ENCODE results near the gene CLK1. TPM values are rescaled to one million over a fixed set of nuclear protein-coding genes. Genes with fewer than 3 reads are reported as not detected.

CLK1 gene
- total RNA-seq, 1 experiment from 2014 or later, result 46.8 TPM

DNA sequence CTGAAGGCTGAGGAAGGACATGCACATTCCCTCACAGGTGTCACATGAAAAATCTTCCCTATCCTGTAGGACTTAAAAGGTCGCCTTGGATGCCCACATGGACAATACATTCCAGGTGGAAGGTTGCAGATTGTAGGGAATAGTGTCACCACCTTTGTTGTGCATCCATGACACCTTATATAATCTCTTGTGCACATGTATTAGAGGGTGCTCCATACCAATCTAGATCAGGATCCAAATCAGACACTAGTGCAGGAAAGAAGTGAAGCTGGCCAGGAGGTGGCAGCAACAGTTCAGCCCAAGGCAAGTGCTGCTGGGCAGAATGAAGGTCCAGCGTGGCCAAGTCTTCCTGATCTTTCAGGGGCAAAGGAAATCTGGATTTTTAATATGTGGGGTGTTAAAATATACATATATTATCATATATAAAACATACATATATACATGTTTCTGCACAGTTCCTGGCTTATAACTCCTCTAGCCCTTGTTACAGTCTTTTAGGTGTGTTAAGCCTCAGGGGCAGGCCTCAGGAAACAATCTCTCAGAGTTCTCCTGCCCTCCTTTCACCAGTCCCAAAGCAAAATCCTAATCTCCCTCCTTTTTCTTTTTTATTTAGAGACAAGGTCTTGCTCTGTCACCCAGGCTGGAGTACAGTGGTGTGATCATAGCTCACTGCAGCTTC is 41.3 kb upstream of the CLK1 start:
- Histone ChIP-seq H3K27ac (ENCODE audit: insufficient read length, low read depth, low read length) (no peak overlapping the region), H3K56ac (ENCODE audit: insufficient read length, low read depth, low read length) (no peak overlapping the region), H3K9ac (ENCODE audit: extremely low read depth, insufficient read length, low read length) (no peak overlapping the region), H3K4ac (ENCODE audit: low read depth, low read length) (no peak overlapping the region), H3K14ac (ENCODE audit: insufficient read depth, low read length) (no peak overlapping the region), H2BK12ac (ENCODE audit: insufficient read length, low read depth, low read length) (no peak overlapping the region), H3K4me1 (ENCODE audit: insufficient read depth, low read length) (no peaks in the 10 kb centered on the region), H2AK5ac (ENCODE audit: insufficient read length, low read length) (no peak overlapping the region), H3T11ph (ENCODE audit: low read length) (no peak overlapping the region), H2BK120ac (ENCODE audit: low read depth, low read length, poor library complexity, severe bottlenecking) (no peak overlapping the region), H2BK20ac (ENCODE audit: low read depth, low read length, poor library complexity, severe bottlenecking) (no peak overlapping the region), H3K9me3 (ENCODE audit: control insufficient read depth, low read depth, low read length) (no peaks in the 10 kb centered on the region), H3K18ac (ENCODE audit: insufficient read length, low read depth, low read length) (no peak overlapping the region), H3K23ac (ENCODE audit: insufficient read length, low read depth, low read length) (no peak overlapping the region), H3K23me2 (ENCODE audit: insufficient read length, low read depth, low read length, poor library complexity, severe bottlenecking) (no peaks in the 10 kb centered on the region), H2AFZ (ENCODE audit: low read length) (no peak overlapping the region), H2BK15ac (ENCODE audit: low read depth, low read length) (no peak overlapping the region), H4K5ac (ENCODE audit: insufficient read length, low read depth, low read length) (no peak overlapping the region), H2BK5ac (ENCODE audit: insufficient read length, low read length) (no peak overlapping the region), H4K8ac (replicated peaks; ENCODE audit: insufficient read length, low read depth, low read length) (no peak overlapping the region), H4K91ac (ENCODE audit: insufficient read length, low read depth, low read length) (no peak overlapping the region), H3K27me3 (ENCODE audit: insufficient read depth, low read length) (no peaks in the 10 kb centered on the region), H3K4me2 (ENCODE audit: insufficient read depth, insufficient read length, low read length) (no peak overlapping the region), H4K20me1 (ENCODE audit: control insufficient read depth, insufficient read depth, insufficient read length) (no peaks in the 10 kb centered on the region), H3K79me1 (ENCODE audit: insufficient read depth, low read depth, low read length, poor library complexity, severe bottlenecking) (no peaks in the 10 kb centered on the region), H3K79me2 (ENCODE audit: insufficient read depth, low read length) (no peaks in the 10 kb centered on the region)
- no peaks in the 10 kb centered on the region; a peak in 1 of 4 replicates for H3K4me1 Mint-ChIP-seq
- H3K36me3 Mint-ChIP-seq (ENCODE audit: insufficient read depth in 1 of 3, low read depth in 3 of 3), result peaks cover 20 to 51% (median 34%) of the 10 kb centered on the region in 3 experiments; a peak in 6 of 7 replicates
- WGBS (ENCODE audit: extremely low coverage, insufficient read length, low lambda C conversion rate), result no CpG with 5 or more reads among the region's 2 CpGs
- DNase-seq, result peak; percentile 65
- H3K9me3 Mint-ChIP-seq, result no peaks in the 10 kb centered on the region
- no peaks in the 10 kb centered on the region for H3K27me3 Mint-ChIP-seq (ENCODE audit: low read depth)
- no peak overlapping the region; a peak in 1 of 7 replicates for H3K27ac Mint-ChIP-seq
- H3K4me3 Mint-ChIP-seq, result no peak overlapping the region
- TF ChIP-seq, protein P1, sequence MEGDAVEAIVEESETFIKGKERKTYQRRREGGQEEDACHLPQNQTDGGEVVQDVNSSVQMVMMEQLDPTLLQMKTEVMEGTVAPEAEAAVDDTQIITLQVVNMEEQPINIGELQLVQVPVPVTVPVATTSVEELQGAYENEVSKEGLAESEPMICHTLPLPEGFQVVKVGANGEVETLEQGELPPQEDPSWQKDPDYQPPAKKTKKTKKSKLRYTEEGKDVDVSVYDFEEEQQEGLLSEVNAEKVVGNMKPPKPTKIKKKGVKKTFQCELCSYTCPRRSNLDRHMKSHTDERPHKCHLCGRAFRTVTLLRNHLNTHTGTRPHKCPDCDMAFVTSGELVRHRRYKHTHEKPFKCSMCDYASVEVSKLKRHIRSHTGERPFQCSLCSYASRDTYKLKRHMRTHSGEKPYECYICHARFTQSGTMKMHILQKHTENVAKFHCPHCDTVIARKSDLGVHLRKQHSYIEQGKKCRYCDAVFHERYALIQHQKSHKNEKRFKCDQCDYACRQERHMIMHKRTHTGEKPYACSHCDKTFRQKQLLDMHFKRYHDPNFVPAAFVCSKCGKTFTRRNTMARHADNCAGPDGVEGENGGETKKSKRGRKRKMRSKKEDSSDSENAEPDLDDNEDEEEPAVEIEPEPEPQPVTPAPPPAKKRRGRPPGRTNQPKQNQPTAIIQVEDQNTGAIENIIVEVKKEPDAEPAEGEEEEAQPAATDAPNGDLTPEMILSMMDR (conservative IDR thresholded peaks at IDR 0.05), result peak; percentile 78

Data from H9 (cell line).